GM12878 (cell line): ENCODE data around the gene CXCR6. TPM values are rescaled to one million over a fixed set of nuclear protein-coding genes. Genes with fewer than 3 reads are reported as not detected.
A peak's percentile ranks its signal among the peaks of the same experiment; 100 is the strongest.

Source experiments
- BACH1 ChIP-seq: fragments of 450-650 bp; IDR thresholded peaks from 2 replicates; pipeline ENCODE4 v1.6.1; 2017; ENCODE audit warnings: mild to moderate bottlenecking, borderline replicate concordance
- ESRRA ChIP-seq: IDR thresholded peaks from 2 replicates; pipeline ENCODE4 v1.6.1; 2012; ENCODE audit warnings: mild to moderate bottlenecking, low read length, improper control_type of control experiment
- FOXM1 ChIP-seq: IDR thresholded peaks from 2 replicates; pipeline ENCODE4 v1.6.1; 2012; ENCODE audit warnings: low read depth, mild to moderate bottlenecking, inconsistent platforms, low read length, moderate library complexity
- JUNB ChIP-seq: IDR thresholded peaks from 2 replicates; pipeline ENCODE4 v1.6.1; 2016; ENCODE audit warnings: antibody characterized with exemption, mild to moderate bottlenecking
- JUND ChIP-seq: IDR thresholded peaks from 2 replicates; pipeline ENCODE4 v1.6.1; 2012; ENCODE audit warnings: low read depth, mild to moderate bottlenecking, low read length, improper control_type of control experiment, moderate library complexity
- KDM1A ChIP-seq: fragments of 200-600 bp; sonication (generic); IDR thresholded peaks from 2 replicates; pipeline ENCODE4 v1.6.1; 2016; ENCODE audit warnings: borderline replicate concordance
- MYB ChIP-seq: fragments of 150-350 bp; IDR thresholded peaks from 2 replicates; pipeline ENCODE4 v1.6.1; 2014; ENCODE audit warnings: mild to moderate bottlenecking, low read depth, low read length, borderline replicate concordance
- MYC ChIP-seq: IDR thresholded peaks from 2 replicates; pipeline ENCODE4 v1.6.1; 2011; ENCODE audit warnings: mild to moderate bottlenecking, low read length, moderate library complexity, inconsistent platforms; ENCODE audit not compliant: insufficient read depth, insufficient replicate concordance, insufficient read length, severe bottlenecking
- POLR2A ChIP-seq: IDR thresholded peaks from 2 replicates; pipeline ENCODE4 v1.6.1; 2011; ENCODE audit warnings: low read depth, mild to moderate bottlenecking, low read length
- POU2F2 ChIP-seq: IDR thresholded peaks from 3 replicates; pipeline ENCODE4 v1.6.1; 2011; ENCODE audit warnings: low read depth, mild to moderate bottlenecking, low read length, borderline replicate concordance
- RUNX3 ChIP-seq: IDR thresholded peaks from 2 replicates; pipeline ENCODE4 v1.6.1; 2012; ENCODE audit warnings: low read length, inconsistent platforms
- SMAD5 ChIP-seq: IDR thresholded peaks from 2 replicates; pipeline ENCODE4 v1.6.1; 2016; ENCODE audit warnings: antibody characterized with exemption, low read depth
- SPI1 ChIP-seq: IDR thresholded peaks from 2 replicates; pipeline ENCODE4 v1.6.1; 2011; ENCODE audit warnings: low read depth, mild to moderate bottlenecking, low read length, moderate library complexity, borderline replicate concordance; ENCODE audit not compliant: insufficient read depth
- STAT1 ChIP-seq: fragments of 450-650 bp; conservative IDR thresholded peaks from 2 replicates; pipeline ENCODE4 v1.6.1; 2014; ENCODE audit warnings: antibody characterized with exemption, mild to moderate bottlenecking
- TARDBP ChIP-seq: IDR thresholded peaks from 2 replicates; pipeline ENCODE4 v1.6.1; 2016; ENCODE audit warnings: borderline replicate concordance
- polyA plus RNA-seq, 11 experiments: library from polyadenylated mRNA; depleted of rRNA in 4 of 11; unstranded in 6 of 11; stranded (reverse) in 5 of 11; fragments of >200 nt; fragmentation: Nextera tagmentation in 4 of 11; fragmentation: Illumina TruSeq in 1 of 11; extraction: Ambion mirVana in 4 of 11; extraction: Trizol in 1 of 11; gene quantifications; 1 replicate in 1 of 11; 2 replicates in 10 of 11; pipeline versions ENCODE4 v1.2.1 to v1.2.3, GENCODE V29; 2011 to 2016; ENCODE audit warnings: inconsistent platforms in 2 of 11, missing spikeins in 2 of 11, low read depth in 1 of 11
- total RNA-seq, 4 experiments: library from RNA; depleted of rRNA in 3 of 4; stranded (reverse); fragments of >200 nt in 3 of 4; fragmentation: Illumina TruSeq in 1 of 4; extraction: Trizol in 1 of 4; gene quantifications; 2 replicates each; pipeline versions ENCODE4 v1.2.1 to v1.2.3, GENCODE V29; 2013 to 2021
- TF ChIP-seq, protein P1 (sequence below): fragments of 450-650 bp; IDR thresholded peaks from 2 replicates; pipeline ENCODE4 v1.6.1; 2018; ENCODE audit warnings: borderline replicate concordance, mild to moderate bottlenecking; ENCODE audit not compliant: partially characterized antibody
- TF ChIP-seq, protein P2 (sequence below): IDR thresholded peaks from 2 replicates; pipeline ENCODE4 v1.6.1; 2012; ENCODE audit warnings: low read depth, low read length, improper control_type of control experiment
- TF ChIP-seq, protein P3 (sequence below), 3 experiments: IDR thresholded peaks in 2 of 3; conservative IDR thresholded peaks in 1 of 3; 2 replicates each; pipeline ENCODE4 v1.5.1; 2011; ENCODE audit warnings: low read depth in 3 of 3, low read length in 3 of 3, mild to moderate bottlenecking in 3 of 3, control low read depth in 2 of 3, moderate library complexity in 2 of 3, inconsistent platforms in 1 of 3, mixed read lengths in 1 of 3; ENCODE audit not compliant: control insufficient read depth in 2 of 3, insufficient read depth in 1 of 3; ENCODE audit errors: extremely low read depth in 1 of 3
- TF ChIP-seq, protein P4 (sequence below): IDR thresholded peaks from 2 replicates; pipeline ENCODE4 v1.6.1; 2012; ENCODE audit warnings: improper control_type of control experiment, low read depth, low read length; ENCODE audit not compliant: insufficient replicate concordance

Gene CXCR6
- total and polyA plus RNA-seq, 10 of the 15 experiments (the other 5 are each of a cell fraction or from before 2014, with no cell fraction given) = 0.04 to 0.20 (median 0.12) TPM; not detected in 5

DNA sequence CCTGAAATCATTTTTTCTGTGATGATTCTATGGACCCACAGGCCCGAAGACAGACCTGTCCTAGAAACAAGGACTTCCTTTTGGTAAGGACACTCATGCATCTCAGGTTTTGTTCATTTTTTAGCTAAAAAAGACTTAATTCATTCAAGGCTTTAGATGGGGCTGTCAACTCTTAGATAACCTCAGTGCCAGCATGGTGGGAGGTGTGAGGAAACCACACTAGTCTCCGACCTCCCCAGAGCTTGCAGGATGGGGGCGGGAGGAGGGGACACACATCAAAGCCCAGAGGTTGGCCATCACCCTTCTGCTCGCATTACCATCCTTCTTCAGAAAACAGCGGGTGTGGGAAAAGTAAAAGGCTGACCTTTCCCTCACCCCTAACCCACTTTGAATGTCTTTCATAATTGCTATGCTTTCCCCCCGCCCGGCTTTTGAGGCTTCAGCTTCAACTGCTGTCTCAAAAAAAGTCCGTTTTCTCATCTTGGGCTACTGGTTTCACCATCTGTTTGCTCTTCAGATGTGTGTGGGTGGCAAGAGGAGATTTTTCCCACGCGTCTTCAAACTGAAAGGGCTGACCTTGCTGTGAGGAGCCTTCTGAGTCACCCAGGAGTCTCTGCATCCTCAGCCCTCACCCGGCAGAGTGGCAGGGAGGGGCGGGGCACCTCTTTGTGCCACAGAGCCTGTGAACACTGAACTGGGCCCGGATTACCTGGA lies 27.6 kb upstream of the CXCR6 start (continued):
- TF ChIP-seq, protein P1, sequence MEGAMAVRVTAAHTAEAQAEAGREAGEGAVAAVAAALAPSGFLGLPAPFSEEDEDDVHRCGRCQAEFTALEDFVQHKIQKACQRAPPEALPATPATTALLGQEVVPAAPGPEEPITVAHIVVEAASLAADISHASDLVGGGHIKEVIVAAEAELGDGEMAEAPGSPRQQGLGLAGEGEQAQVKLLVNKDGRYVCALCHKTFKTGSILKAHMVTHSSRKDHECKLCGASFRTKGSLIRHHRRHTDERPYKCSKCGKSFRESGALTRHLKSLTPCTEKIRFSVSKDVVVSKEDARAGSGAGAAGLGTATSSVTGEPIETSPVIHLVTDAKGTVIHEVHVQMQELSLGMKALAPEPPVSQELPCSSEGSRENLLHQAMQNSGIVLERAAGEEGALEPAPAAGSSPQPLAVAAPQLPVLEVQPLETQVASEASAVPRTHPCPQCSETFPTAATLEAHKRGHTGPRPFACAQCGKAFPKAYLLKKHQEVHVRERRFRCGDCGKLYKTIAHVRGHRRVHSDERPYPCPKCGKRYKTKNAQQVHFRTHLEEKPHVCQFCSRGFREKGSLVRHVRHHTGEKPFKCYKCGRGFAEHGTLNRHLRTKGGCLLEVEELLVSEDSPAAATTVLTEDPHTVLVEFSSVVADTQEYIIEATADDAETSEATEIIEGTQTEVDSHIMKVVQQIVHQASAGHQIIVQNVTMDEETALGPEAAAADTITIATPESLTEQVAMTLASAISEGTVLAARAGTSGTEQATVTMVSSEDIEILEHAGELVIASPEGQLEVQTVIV = no peak
- TF ChIP-seq JUNB (peak; percentile 92; the same call in 1 of the 2 replicates), TARDBP (peak; percentile 53; the same call in 1 of the 2 replicates), MYC (no peak), KDM1A (no peak), JUND (peak; percentile 84), ESRRA (no peak), BACH1 (peak; percentile 21; the same call in 1 of the 2 replicates), SPI1 (no peak), SMAD5 (peak; percentile 76; the same call in 1 of the 2 replicates), FOXM1 (peak; percentile 99), STAT1 (no peak), POLR2A (peak; percentile 54; the same call in 1 of the 2 replicates), POU2F2 (peak; percentile 88; the same call in 2 of the 3 replicates), RUNX3 (peak; percentile 88), MYB (peak; percentile 93)
- TF ChIP-seq, protein P2, sequence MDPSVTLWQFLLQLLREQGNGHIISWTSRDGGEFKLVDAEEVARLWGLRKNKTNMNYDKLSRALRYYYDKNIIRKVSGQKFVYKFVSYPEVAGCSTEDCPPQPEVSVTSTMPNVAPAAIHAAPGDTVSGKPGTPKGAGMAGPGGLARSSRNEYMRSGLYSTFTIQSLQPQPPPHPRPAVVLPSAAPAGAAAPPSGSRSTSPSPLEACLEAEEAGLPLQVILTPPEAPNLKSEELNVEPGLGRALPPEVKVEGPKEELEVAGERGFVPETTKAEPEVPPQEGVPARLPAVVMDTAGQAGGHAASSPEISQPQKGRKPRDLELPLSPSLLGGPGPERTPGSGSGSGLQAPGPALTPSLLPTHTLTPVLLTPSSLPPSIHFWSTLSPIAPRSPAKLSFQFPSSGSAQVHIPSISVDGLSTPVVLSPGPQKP = no peak
- TF ChIP-seq, protein P3, sequence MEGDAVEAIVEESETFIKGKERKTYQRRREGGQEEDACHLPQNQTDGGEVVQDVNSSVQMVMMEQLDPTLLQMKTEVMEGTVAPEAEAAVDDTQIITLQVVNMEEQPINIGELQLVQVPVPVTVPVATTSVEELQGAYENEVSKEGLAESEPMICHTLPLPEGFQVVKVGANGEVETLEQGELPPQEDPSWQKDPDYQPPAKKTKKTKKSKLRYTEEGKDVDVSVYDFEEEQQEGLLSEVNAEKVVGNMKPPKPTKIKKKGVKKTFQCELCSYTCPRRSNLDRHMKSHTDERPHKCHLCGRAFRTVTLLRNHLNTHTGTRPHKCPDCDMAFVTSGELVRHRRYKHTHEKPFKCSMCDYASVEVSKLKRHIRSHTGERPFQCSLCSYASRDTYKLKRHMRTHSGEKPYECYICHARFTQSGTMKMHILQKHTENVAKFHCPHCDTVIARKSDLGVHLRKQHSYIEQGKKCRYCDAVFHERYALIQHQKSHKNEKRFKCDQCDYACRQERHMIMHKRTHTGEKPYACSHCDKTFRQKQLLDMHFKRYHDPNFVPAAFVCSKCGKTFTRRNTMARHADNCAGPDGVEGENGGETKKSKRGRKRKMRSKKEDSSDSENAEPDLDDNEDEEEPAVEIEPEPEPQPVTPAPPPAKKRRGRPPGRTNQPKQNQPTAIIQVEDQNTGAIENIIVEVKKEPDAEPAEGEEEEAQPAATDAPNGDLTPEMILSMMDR (IDR thresholded peaks at IDR 0.05 in 2 of 3, conservative IDR thresholded peaks at IDR 0.05 in 1 of 3; ENCODE audit: control insufficient read depth in 2 of 3, extremely low read depth in 1 of 3, insufficient read depth in 1 of 3, low read depth in 3 of 3, low read length in 3 of 3) = no peak
- TF ChIP-seq, protein P4, sequence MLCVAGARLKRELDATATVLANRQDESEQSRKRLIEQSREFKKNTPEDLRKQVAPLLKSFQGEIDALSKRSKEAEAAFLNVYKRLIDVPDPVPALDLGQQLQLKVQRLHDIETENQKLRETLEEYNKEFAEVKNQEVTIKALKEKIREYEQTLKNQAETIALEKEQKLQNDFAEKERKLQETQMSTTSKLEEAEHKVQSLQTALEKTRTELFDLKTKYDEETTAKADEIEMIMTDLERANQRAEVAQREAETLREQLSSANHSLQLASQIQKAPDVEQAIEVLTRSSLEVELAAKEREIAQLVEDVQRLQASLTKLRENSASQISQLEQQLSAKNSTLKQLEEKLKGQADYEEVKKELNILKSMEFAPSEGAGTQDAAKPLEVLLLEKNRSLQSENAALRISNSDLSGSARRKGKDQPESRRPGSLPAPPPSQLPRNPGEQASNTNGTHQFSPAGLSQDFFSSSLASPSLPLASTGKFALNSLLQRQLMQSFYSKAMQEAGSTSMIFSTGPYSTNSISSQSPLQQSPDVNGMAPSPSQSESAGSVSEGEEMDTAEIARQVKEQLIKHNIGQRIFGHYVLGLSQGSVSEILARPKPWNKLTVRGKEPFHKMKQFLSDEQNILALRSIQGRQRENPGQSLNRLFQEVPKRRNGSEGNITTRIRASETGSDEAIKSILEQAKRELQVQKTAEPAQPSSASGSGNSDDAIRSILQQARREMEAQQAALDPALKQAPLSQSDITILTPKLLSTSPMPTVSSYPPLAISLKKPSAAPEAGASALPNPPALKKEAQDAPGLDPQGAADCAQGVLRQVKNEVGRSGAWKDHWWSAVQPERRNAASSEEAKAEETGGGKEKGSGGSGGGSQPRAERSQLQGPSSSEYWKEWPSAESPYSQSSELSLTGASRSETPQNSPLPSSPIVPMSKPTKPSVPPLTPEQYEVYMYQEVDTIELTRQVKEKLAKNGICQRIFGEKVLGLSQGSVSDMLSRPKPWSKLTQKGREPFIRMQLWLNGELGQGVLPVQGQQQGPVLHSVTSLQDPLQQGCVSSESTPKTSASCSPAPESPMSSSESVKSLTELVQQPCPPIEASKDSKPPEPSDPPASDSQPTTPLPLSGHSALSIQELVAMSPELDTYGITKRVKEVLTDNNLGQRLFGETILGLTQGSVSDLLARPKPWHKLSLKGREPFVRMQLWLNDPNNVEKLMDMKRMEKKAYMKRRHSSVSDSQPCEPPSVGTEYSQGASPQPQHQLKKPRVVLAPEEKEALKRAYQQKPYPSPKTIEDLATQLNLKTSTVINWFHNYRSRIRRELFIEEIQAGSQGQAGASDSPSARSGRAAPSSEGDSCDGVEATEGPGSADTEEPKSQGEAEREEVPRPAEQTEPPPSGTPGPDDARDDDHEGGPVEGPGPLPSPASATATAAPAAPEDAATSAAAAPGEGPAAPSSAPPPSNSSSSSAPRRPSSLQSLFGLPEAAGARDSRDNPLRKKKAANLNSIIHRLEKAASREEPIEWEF = peak; percentile 97
